Measurements from ENCODE around the gene GABRR2. TPM values are rescaled to one million over a fixed set of nuclear protein-coding genes. Genes with fewer than 3 reads are reported as not detected.

Gene GABRR2
- total RNA-seq, 1 donor from 2014 or later = not detected

- Histone ChIP-seq H3K79me2 (ENCODE audit: low read depth) (no peaks in the 10 kb centered on the region), H3K9me3 (ENCODE audit: low read depth) (no peaks in the 10 kb centered on the region), H3K9ac (no peak overlapping the region), H3K27me3 (no peaks in the 10 kb centered on the region), H3F3A (ENCODE audit: low read depth) (peaks cover 10% of the 10 kb centered on the region), H3K4me3 (no peak overlapping the region), H3K4me1 (peaks cover 14% of the 10 kb centered on the region), H3K36me3 (no peaks in the 10 kb centered on the region), H3K27ac (no peak overlapping the region), H3K4me2 (peak overlapping the region; percentile 35), H2AFZ (replicated peaks) (peak overlapping the region; percentile 89), H4K20me1 (ENCODE audit: low read depth) (no peaks in the 10 kb centered on the region)
- TF ChIP-seq EZH2 (IDR thresholded peaks at IDR 0.05) (no peak), EZH2phosphoT487 (IDR thresholded peaks at IDR 0.05) (no peak), CTCF (IDR thresholded peaks at IDR 0.05) (peak; percentile 78)
- Mint-ChIP-seq H3K4me3 (peak overlapping the region; percentile 38), H3K27ac (peak overlapping the region; percentile 64), H3K9me3 (peaks cover 2% of the 10 kb centered on the region), H3K36me3 (peaks cover 6% of the 10 kb centered on the region), H3K4me1 (peaks cover 35% of the 10 kb centered on the region), H3K27me3 (ENCODE audit: insufficient read depth, low read depth) (peaks cover 7% of the 10 kb centered on the region)
- DNase-seq (ENCODE audit: low spot score) = peak; percentile 83
Measured at GRCh38 chr6:89311853-89312531, 3.1 kb downstream of the GABRR2 start.

GRCh38 chr6:89311530-89311852 lies 3.6 kb downstream of the GABRR2 start:
- Histone ChIP-seq H2AFZ (replicated peaks) (no peak overlapping the region), H3K79me2 (ENCODE audit: low read depth) (no peaks in the 10 kb centered on the region), H3K9ac (no peak overlapping the region), H3K9me3 (ENCODE audit: low read depth) (no peaks in the 10 kb centered on the region), H3K36me3 (no peaks in the 10 kb centered on the region), H3K4me3 (no peak overlapping the region), H3K4me1 (peaks cover 10% of the 10 kb centered on the region), H3K27ac (no peak overlapping the region), H3F3A (ENCODE audit: low read depth) (peaks cover 10% of the 10 kb centered on the region), H4K20me1 (ENCODE audit: low read depth) (no peaks in the 10 kb centered on the region), H3K27me3 (no peaks in the 10 kb centered on the region), H3K4me2 (no peak overlapping the region)
- Mint-ChIP-seq H3K27me3 (ENCODE audit: insufficient read depth, low read depth) (peaks cover 7% of the 10 kb centered on the region), H3K9me3 (no peaks in the 10 kb centered on the region), H3K27ac (peak overlapping the region; percentile 64), H3K4me3 (no peak overlapping the region), H3K36me3 (peaks cover 4% of the 10 kb centered on the region), H3K4me1 (peaks cover 35% of the 10 kb centered on the region)
- TF ChIP-seq EZH2 (IDR thresholded peaks at IDR 0.05) (no peak), CTCF (IDR thresholded peaks at IDR 0.05) (no peak), EZH2phosphoT487 (IDR thresholded peaks at IDR 0.05) (no peak)
- no peak for DNase-seq (ENCODE audit: low spot score)

- no peak overlapping the region for H3K27ac ChIP-seq
- Mint-ChIP-seq H3K4me1 (peaks cover 35% of the 10 kb centered on the region), H3K27ac (peak overlapping the region; percentile 4), H3K27me3 (ENCODE audit: insufficient read depth, low read depth) (peaks cover 7% of the 10 kb centered on the region), H3K36me3 (peaks cover 2% of the 10 kb centered on the region), H3K9me3 (no peaks in the 10 kb centered on the region), H3K4me3 (no peak overlapping the region)
- peaks cover 10% of the 10 kb centered on the region for H3F3A ChIP-seq (ENCODE audit: low read depth)
- H3K4me2 ChIP-seq = no peak overlapping the region
- no peaks in the 10 kb centered on the region for H4K20me1 ChIP-seq (ENCODE audit: low read depth)
- TF ChIP-seq EZH2phosphoT487 (IDR thresholded peaks at IDR 0.05) = no peak
- no peak for TF ChIP-seq CTCF (IDR thresholded peaks at IDR 0.05)
- no peak for TF ChIP-seq EZH2 (IDR thresholded peaks at IDR 0.05)
- H3K36me3 ChIP-seq = no peaks in the 10 kb centered on the region
- DNase-seq (ENCODE audit: low spot score) = peak; percentile 49
- H2AFZ ChIP-seq (replicated peaks) = no peak overlapping the region
- no peak overlapping the region for H3K4me3 ChIP-seq
- H3K9me3 ChIP-seq (ENCODE audit: low read depth) = no peaks in the 10 kb centered on the region
- peaks cover 10% of the 10 kb centered on the region for H3K4me1 ChIP-seq
- no peaks in the 10 kb centered on the region for H3K79me2 ChIP-seq (ENCODE audit: low read depth)
- no peaks in the 10 kb centered on the region for H3K27me3 ChIP-seq
- no peak overlapping the region for H3K9ac ChIP-seq
Measured at GRCh38 chr6:89310929-89311328, 4.2 kb downstream of the GABRR2 start.

All from neural progenitor cell (in vitro differentiated cells).